Prostate gland (tissue), 2 donors: ENCODE measurements around the gene ASS1. TPM values are rescaled to one million over a fixed set of nuclear protein-coding genes. Genes with fewer than 3 reads are reported as not detected.

Experiments
- DNase-seq: peaks from one replicate; pipeline ENCODE4 v3.0.0-alpha.2; 2019; ENCODE audit warnings: low spot score
- H3K27ac ChIP-seq, 2 donors: fragments of 200-600 bp; sonication (generic); 2 replicates each; pipeline ENCODE4 v1.5.1; 2017 to 2019
- H3K27me3 ChIP-seq: fragments of 200-600 bp; sonication (generic); replicated peaks from 2 replicates; pipeline ENCODE4 v1.5.1; 2019; ENCODE audit not compliant: insufficient read depth
- H3K36me3 ChIP-seq, 2 donors: fragments of 200-600 bp; sonication (generic); 1 replicate in 1 of 2; 2 replicates in 1 of 2; pipeline versions ENCODE4 v1.5.1 to v1.8.1; 2017 to 2019
- H3K4me1 ChIP-seq: fragments of 200-600 bp; sonication (generic); replicated peaks from 2 replicates; pipeline ENCODE4 v1.5.1; 2019
- H3K4me3 ChIP-seq, 2 donors: fragments of 200-600 bp; sonication (generic); 2 replicates each; pipeline ENCODE4 v1.5.1; 2017 to 2019
- H3K9me3 ChIP-seq: fragments of 200-600 bp; sonication (generic); 2 replicates; pipeline ENCODE4 v1.5.1; 2017
- POLR2A ChIP-seq: fragments of 450-650 bp; IDR thresholded peaks from one replicate; pipeline ENCODE4 v1.6.1; 2016; ENCODE audit warnings: antibody characterized with exemption, mild to moderate bottlenecking
- POLR2AphosphoS5 ChIP-seq: sonication (generic); formaldehyde crosslinking; IDR thresholded peaks from one replicate; pipeline ENCODE4 v1.6.1; 2017; ENCODE audit warnings: antibody characterized with exemption
- WGBS: methylation state at CpG from one replicate; pipeline ENCODE4 v1.1.5; 2018; 5-methylcytosine and 5-hydroxymethylcytosine counted together
- intact Hi-C: fragments of 100-400 bp; cut with DNase I; formaldehyde crosslinking; loops from one replicate; pipeline ENCODE4 v1.14.2; 2022
- total RNA-seq, 2 donors: library from RNA; depleted of rRNA; stranded (reverse); fragments of >200 nt; gene quantifications; one replicate each; pipeline ENCODE4 v1.1.0, GENCODE V29; 2016
- TF ChIP-seq, protein P1 (sequence below), 4 experiments: fragments of 200-600 bp in 2 of 4; fragments of 450-650 bp in 2 of 4; sonication (generic) in 2 of 4; IDR thresholded peaks; 1 replicate in 3 of 4; 2 replicates in 1 of 4; pipeline ENCODE4 v1.5.1; 2016 to 2019; ENCODE audit warnings: antibody characterized with exemption in 4 of 4, mild to moderate bottlenecking in 2 of 4, moderate library complexity in 2 of 4

Gene ASS1
- total RNA-seq, 2 donors from 2014 or later, result 59.4 to 228 TPM

DNA sequence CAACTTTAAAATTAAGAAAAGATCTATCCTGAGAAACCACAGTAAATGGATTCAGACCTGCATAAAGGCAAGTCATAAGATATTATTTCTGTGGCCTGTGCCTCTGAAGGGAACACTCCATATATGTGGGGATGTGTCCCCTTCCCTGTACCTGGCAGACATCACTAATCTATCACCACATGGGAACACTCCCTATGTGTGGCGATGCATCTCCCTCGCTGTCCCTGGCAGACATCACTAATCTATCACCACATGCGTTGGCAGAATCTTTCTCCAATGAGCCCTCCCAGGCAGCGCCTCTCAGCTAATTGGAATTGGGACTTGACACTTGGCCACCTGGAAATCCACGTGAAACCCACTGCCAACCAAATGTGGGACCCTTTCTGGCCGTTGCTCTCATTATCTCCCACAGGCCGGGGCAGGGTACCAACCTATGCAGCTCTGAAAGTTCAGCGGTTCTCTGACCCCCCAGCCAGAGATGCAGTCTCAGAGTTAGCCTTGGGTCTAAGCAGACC, 25.2 kb upstream of the ASS1 start:
- intact Hi-C loops, result no loop called here
- no peaks in the 10 kb centered on the region for H3K4me1 ChIP-seq
- H3K4me3 ChIP-seq, result no peak overlapping the region
- no peak for DNase-seq
- TF ChIP-seq, protein P1, sequence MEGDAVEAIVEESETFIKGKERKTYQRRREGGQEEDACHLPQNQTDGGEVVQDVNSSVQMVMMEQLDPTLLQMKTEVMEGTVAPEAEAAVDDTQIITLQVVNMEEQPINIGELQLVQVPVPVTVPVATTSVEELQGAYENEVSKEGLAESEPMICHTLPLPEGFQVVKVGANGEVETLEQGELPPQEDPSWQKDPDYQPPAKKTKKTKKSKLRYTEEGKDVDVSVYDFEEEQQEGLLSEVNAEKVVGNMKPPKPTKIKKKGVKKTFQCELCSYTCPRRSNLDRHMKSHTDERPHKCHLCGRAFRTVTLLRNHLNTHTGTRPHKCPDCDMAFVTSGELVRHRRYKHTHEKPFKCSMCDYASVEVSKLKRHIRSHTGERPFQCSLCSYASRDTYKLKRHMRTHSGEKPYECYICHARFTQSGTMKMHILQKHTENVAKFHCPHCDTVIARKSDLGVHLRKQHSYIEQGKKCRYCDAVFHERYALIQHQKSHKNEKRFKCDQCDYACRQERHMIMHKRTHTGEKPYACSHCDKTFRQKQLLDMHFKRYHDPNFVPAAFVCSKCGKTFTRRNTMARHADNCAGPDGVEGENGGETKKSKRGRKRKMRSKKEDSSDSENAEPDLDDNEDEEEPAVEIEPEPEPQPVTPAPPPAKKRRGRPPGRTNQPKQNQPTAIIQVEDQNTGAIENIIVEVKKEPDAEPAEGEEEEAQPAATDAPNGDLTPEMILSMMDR (IDR thresholded peaks at IDR 0.05), result no peak
- no peak for TF ChIP-seq POLR2AphosphoS5
- no peak overlapping the region for H3K27ac ChIP-seq
- no peaks in the 10 kb centered on the region for H3K9me3 ChIP-seq
- H3K36me3 ChIP-seq, result no peaks in the 10 kb centered on the region
- H3K27me3 ChIP-seq, result no peaks in the 10 kb centered on the region
- WGBS, result 92% methylated on average over 8 of the region's 8 CpGs

DNA sequence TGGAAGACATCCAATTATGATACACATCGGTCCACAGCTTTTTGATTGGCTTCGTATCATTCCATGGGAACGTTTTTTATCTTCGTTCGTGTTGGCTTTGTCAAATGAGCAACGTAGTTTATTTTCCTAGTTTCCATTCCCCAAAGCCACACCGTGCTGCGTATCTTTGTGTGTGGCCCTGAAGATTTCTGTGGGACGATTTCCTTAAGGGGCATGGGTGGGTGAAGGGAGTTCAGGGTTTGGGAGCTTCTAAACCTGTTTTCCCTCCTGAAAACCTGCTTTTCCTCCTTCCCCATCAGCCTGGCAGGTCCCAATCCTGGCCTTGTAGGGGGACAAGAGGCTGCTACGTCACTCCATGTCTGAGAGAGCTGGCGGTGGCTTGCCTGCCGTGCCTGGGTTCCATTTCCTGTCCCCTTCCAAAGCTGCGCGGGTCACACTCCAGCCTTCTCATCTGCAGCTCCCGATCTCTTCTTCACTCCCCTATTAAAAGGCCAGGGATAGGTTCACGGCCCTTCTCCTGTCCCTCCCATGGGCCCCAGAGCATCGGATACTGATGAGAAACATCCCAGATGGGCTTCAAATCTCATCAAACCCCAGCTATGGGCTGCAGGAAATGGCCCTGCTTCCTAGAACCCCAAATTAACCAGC, 23.5 kb upstream of the ASS1 start:
- TF ChIP-seq, protein P1 (IDR thresholded peaks at IDR 0.05), result no peak
- TF ChIP-seq POLR2AphosphoS5 (no peak), POLR2A (no peak)
- H3K27ac ChIP-seq, result no peak overlapping the region
- H3K4me1 ChIP-seq, result no peaks in the 10 kb centered on the region
- H3K36me3 ChIP-seq, result no peaks in the 10 kb centered on the region
- 51% methylated on average over 17 of the region's 17 CpGs for WGBS
- no peak for DNase-seq
- no peaks in the 10 kb centered on the region for H3K9me3 ChIP-seq
- H3K4me3 ChIP-seq, result no peak overlapping the region
- H3K27me3 ChIP-seq, result no peaks in the 10 kb centered on the region
- intact Hi-C loops, result no loop called here

DNA sequence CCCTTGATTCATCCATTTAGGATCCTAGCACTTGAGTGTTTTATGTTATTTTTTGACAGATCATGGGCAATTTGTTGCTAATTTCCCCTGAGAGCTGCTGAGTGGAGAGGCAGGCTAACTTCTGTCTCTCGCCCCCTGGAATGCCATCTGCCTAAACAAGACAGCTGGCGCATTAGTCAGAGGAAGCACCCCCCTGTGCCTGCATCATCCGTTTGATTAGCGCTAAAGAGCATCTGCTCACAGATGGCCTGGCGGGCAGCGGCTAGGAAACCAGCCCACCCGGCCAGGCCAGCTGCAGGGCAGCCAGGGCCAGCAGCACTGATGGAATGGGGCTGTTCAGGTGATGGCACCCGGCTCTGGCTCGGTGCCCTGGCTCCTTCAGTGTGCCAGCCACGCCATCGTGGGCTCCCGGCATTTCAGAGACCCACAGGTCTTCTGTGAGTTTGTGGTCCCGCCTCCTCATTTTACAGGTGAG, 22.9 kb upstream of the ASS1 start:
- Histone ChIP-seq H3K27me3 (no peaks in the 10 kb centered on the region), H3K4me1 (no peaks in the 10 kb centered on the region), H3K4me3 (no peak overlapping the region), H3K9me3 (no peaks in the 10 kb centered on the region), H3K36me3 (no peaks in the 10 kb centered on the region), H3K27ac (no peak overlapping the region)
- WGBS, result 67% methylated on average over 13 of the region's 13 CpGs
- no peak for TF ChIP-seq POLR2A
- TF ChIP-seq, protein P1 (IDR thresholded peaks at IDR 0.05), result no peak
- no peak for TF ChIP-seq POLR2AphosphoS5
- intact Hi-C loops, result no loop called here
- DNase-seq, result no peak

DNA sequence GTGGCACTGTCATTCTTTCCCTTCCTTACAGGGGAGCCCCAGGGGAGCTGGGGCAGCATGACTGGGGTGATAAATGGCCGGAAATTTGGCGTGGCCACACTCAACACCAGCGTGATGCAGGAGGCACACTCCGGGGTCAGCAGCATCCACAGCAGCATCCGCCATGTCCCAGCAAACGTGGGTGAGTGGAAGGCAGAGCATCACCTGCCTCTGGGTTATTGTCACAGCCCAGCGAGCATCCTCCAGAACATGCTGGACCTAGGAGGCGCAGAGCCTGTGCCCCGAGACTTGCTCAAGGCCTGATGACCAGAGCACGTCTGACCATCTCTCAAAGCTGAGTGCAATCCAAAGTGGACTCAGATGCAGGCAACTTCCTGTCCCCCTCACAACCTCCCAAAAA, 22.2 kb upstream of the ASS1 start:
- H3K4me1 ChIP-seq, result no peaks in the 10 kb centered on the region
- no peaks in the 10 kb centered on the region for H3K9me3 ChIP-seq
- DNase-seq, result no peak
- no peaks in the 10 kb centered on the region for H3K36me3 ChIP-seq
- WGBS, result 89% methylated on average over 10 of the region's 10 CpGs
- H3K27ac ChIP-seq, result no peak overlapping the region
- H3K27me3 ChIP-seq, result no peaks in the 10 kb centered on the region
- TF ChIP-seq POLR2A (no peak), POLR2AphosphoS5 (no peak)
- TF ChIP-seq, protein P1 (IDR thresholded peaks at IDR 0.05), result no peak
- H3K4me3 ChIP-seq, result no peak overlapping the region
- intact Hi-C loops, result no loop called here

DNA sequence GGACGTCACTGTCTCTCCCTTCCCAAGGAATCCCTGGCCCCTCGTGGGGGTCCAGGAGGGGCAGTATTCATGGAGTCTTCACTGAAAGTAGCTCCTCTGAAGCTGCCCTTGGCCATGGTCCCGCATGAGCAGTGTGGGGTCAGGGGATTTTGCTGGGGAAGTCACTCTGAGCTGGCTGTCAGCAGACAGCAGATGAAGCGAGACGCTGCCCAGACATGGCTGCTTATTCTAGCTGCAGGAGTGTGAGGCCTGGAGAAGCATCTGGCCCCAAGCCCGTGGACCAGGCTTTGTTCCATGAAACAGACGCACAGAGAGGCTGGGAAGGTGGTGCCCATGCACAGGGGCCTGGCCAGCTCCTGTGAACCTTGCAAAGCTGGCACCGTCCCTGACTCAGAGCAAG, 21.5 kb upstream of the ASS1 start:
- Histone ChIP-seq H3K36me3 (no peaks in the 10 kb centered on the region), H3K27me3 (no peaks in the 10 kb centered on the region), H3K4me3 (no peak overlapping the region), H3K27ac (no peak overlapping the region), H3K9me3 (no peaks in the 10 kb centered on the region), H3K4me1 (no peaks in the 10 kb centered on the region)
- DNase-seq, result no peak
- intact Hi-C loops, result no loop called here
- TF ChIP-seq POLR2A (no peak), POLR2AphosphoS5 (no peak)
- TF ChIP-seq, protein P1 (IDR thresholded peaks at IDR 0.05), result no peak
- WGBS, result 63% methylated on average over 8 of the region's 8 CpGs
